HEK293 (cell line): ENCODE measurements around the gene MRRF.
A peak's percentile ranks its signal among the peaks of the same experiment; 100 is the strongest.

Source experiments
- ZNF558 ChIP-seq: fragments of 450-650 bp; formaldehyde crosslinking; IDR thresholded peaks from 2 replicates; pipeline ENCODE4 v1.5.1; 2016; ENCODE audit warnings: missing biosample characterization, missing genetic modification characterization
- ZNF664 ChIP-seq: fragments of 450-650 bp; formaldehyde crosslinking; IDR thresholded peaks from 2 replicates; pipeline ENCODE4 v1.5.1; 2016; ENCODE audit warnings: missing biosample characterization, missing genetic modification characterization
- TF ChIP-seq, protein P1 (sequence below): fragments of 450-650 bp; formaldehyde crosslinking; conservative IDR thresholded peaks from 2 replicates; pipeline ENCODE4 v1.5.1; 2016; ENCODE audit warnings: low read depth, missing biosample characterization, missing genetic modification characterization
- TF ChIP-seq, protein P2 (sequence below): IDR thresholded peaks from 2 replicates; pipeline ENCODE4 v1.6.1; 2011; ENCODE audit warnings: mild to moderate bottlenecking, low read depth, low read length, borderline replicate concordance

The MRRF gene

DNA sequence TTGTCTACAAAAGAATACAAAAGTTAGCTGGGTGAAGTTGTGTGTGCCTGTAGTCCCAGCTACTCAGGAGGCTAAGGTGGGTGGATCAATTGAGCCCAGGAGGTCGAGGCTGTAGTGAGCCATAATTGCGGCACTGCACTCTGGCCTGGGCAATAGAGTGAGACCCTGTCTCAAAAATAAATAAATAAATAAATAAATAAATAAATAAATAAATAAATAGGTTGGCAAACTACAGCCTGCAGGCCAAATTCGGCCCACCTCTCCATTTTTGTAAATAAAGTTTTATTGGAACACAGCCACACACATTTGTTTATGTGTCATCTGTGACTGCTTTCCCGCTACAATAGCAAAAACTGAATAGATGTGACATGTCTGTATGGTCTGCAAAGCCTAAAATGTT is 115.6 kb downstream of the MRRF start (continued):
- 0 out of 2 replicates have a peak, but pooled peaks have one; percentile 39 for TF ChIP-seq ZNF558 (tag by site-specific recombination)
- TF ChIP-seq, protein P1, sequence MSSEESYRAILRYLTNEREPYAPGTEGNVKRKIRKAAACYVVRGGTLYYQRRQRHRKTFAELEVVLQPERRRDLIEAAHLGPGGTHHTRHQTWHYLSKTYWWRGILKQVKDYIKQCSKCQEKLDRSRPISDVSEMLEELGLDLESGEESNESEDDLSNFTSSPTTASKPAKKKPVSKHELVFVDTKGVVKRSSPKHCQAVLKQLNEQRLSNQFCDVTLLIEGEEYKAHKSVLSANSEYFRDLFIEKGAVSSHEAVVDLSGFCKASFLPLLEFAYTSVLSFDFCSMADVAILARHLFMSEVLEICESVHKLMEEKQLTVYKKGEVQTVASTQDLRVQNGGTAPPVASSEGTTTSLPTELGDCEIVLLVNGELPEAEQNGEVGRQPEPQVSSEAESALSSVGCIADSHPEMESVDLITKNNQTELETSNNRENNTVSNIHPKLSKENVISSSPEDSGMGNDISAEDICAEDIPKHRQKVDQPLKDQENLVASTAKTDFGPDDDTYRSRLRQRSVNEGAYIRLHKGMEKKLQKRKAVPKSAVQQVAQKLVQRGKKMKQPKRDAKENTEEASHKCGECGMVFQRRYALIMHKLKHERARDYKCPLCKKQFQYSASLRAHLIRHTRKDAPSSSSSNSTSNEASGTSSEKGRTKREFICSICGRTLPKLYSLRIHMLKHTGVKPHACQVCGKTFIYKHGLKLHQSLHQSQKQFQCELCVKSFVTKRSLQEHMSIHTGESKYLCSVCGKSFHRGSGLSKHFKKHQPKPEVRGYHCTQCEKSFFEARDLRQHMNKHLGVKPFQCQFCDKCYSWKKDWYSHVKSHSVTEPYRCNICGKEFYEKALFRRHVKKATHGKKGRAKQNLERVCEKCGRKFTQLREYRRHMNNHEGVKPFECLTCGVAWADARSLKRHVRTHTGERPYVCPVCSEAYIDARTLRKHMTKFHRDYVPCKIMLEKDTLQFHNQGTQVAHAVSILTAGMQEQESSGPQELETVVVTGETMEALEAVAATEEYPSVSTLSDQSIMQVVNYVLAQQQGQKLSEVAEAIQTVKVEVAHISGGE (tag by site-specific recombination) = peak; percentile 46; the same call in 1 of the 2 replicates
- TF ChIP-seq, protein P2, sequence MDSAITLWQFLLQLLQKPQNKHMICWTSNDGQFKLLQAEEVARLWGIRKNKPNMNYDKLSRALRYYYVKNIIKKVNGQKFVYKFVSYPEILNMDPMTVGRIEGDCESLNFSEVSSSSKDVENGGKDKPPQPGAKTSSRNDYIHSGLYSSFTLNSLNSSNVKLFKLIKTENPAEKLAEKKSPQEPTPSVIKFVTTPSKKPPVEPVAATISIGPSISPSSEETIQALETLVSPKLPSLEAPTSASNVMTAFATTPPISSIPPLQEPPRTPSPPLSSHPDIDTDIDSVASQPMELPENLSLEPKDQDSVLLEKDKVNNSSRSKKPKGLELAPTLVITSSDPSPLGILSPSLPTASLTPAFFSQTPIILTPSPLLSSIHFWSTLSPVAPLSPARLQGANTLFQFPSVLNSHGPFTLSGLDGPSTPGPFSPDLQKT = no peak
- no peak for TF ChIP-seq ZNF664 (tag by site-specific recombination)
- TF ChIP-seq, all 188 proteins: peak for 9
